NCI-H1417 treated with DMSO at 0.1 percent for 48 hours (cell line): Measurements from ENCODE around the gene UBASH3B.
A peak's percentile ranks its signal among the peaks of the same experiment; 100 is the strongest.

Experiments used
- DNase-seq: peaks from one replicate; lab custom pipeline; 2025; lab: John Stamatoyannopoulos, UW

Gene UBASH3B

GRCh38 chr11:122732342-122733315, 77.1 kb downstream of the UBASH3B start:
- no peak for DNase-seq

GRCh38 chr11:122733318-122733717, 77.8 kb downstream of the UBASH3B start:
- no peak for DNase-seq

GRCh38 chr11:122734848-122735496, 79.5 kb downstream of the UBASH3B start:
- DNase-seq, result no peak

- no peak for DNase-seq
Measured at GRCh38 chr11:122737951-122738693, 82.6 kb downstream of the UBASH3B start.

- DNase-seq, result no peak
Measured at GRCh38 chr11:122741613-122742300, 86.2 kb downstream of the UBASH3B start.

- DNase-seq, result no peak
Measured at GRCh38 chr11:122742301-122743018, 86.9 kb downstream of the UBASH3B start.

GRCh38 chr11:122743097-122743741, 87.7 kb downstream of the UBASH3B start:
- no peak for DNase-seq

GRCh38 chr11:122743949-122744348, 88.4 kb downstream of the UBASH3B start:
- DNase-seq, result no peak

- DNase-seq, result no peak
Measured at GRCh38 chr11:122744357-122744756, 88.8 kb downstream of the UBASH3B start.

- DNase-seq, result no peak
Measured at GRCh38 chr11:122745111-122745510, 89.6 kb downstream of the UBASH3B start.

GRCh38 chr11:122746050-122746478, 90.5 kb downstream of the UBASH3B start:
- DNase-seq, result no peak

- no peak for DNase-seq
Measured at GRCh38 chr11:122746611-122747244, 91.2 kb downstream of the UBASH3B start.

- no peak for DNase-seq
Measured at GRCh38 chr11:122747351-122747781, 91.8 kb downstream of the UBASH3B start.

- no peak for DNase-seq
Measured at GRCh38 chr11:122749005-122749687, 93.6 kb downstream of the UBASH3B start.

GRCh38 chr11:122750049-122750448, 94.5 kb downstream of the UBASH3B start:
- DNase-seq, result no peak

- DNase-seq, result peak; percentile 61
Measured at GRCh38 chr11:122751292-122752070, 96.0 kb downstream of the UBASH3B start.

- no peak for DNase-seq
Measured at GRCh38 chr11:122754028-122754427, 98.5 kb downstream of the UBASH3B start.

- DNase-seq, result no peak
Measured at GRCh38 chr11:122754553-122755322, 99.2 kb downstream of the UBASH3B start.
